Activated CD4-positive, alpha-beta T cell treated with anti-CD3 and anti-CD28 coated beads for 1 hour (primary cell): ENCODE results near the gene CCDC60.

Source experiments
- DNase-seq: peaks from one replicate; pipeline ENCODE4 v3.0.0-alpha.2; 2020

The CCDC60 gene

GRCh38 chr12:119334430-119335170, at the start of gene CCDC60:
Gene CCDC60, plus strand, starts transcription at chr12:119334729. Its CDS starts 448 bp downstream, at chr12:119335177.
- no peak for DNase-seq

GRCh38 chr12:119288576-119288975, 46.0 kb upstream of the CCDC60 start:
- DNase-seq, result no peak

GRCh38 chr12:119292893-119293630, 41.5 kb upstream of the CCDC60 start:
- no peak for DNase-seq

GRCh38 chr12:119294211-119294610, 40.3 kb upstream of the CCDC60 start:
- DNase-seq, result no peak

DNA sequence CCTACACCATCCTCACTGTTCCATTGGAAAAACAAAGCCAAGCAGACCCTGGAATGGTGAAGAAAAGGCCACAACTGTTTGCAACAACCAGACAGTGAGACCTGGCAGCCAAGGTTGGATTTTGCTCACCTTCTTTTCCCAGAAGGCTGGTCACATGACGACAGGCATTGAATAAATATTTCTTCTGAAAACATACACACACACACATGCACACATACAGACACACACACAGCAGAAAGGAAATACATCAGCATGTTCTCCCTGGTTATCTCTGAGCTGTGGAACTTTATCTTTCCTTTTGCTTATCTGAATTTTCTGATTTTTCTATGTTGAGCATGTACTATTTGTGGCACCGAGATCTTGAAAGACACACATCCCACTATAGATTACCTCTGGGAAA, 38.0 kb upstream of the CCDC60 start:
- DNase-seq, result no peak

GRCh38 chr12:119299130-119299529, 35.4 kb upstream of the CCDC60 start:
- no peak for DNase-seq

DNA sequence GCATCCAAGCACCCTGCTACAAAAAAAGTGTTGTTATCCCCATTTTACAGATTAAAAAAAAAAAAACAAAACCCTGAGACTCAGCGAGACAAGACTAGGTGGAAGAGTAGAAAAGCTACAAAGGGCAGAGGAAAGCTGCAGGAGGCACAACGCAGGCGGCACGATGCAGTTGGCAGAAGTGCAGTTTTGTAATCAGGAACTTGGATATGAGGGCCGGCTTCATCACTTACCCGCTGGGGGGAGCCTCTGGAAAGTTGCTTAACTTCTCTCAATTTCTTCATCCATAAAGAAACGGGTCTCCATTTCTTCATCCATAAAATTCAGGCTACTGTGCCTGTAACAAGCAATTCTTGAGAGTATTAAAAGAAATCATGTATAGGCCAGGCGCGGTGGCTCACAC, 33.1 kb upstream of the CCDC60 start:
- DNase-seq, result no peak

- DNase-seq, result no peak
Observed at GRCh38 chr12:119302451-119303080, 32.0 kb upstream of the CCDC60 start.

GRCh38 chr12:119306593-119306992, 27.9 kb upstream of the CCDC60 start:
- no peak for DNase-seq

DNA sequence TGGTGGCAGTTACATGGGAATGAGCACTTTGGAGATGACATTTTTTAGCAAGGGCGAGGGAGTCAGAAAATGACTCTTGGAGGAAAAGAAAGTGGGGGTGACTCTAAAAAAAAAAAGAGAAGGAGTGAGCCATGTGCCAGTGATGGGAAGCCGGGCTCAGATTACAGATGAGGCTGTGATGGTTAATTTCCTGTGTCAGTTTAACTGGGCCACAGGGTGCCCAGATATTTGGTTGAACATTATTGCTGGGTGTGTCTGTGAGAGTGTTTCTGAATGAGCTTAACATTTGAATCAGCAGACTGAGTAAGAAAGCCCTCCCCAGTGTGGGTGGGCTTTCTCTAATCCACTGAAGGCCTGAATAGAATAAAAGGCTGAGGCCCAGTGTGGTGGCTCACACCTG, 26.8 kb upstream of the CCDC60 start:
- DNase-seq, result no peak

- DNase-seq, result no peak
Observed at GRCh38 chr12:119308708-119309456, 25.6 kb upstream of the CCDC60 start.

DNA sequence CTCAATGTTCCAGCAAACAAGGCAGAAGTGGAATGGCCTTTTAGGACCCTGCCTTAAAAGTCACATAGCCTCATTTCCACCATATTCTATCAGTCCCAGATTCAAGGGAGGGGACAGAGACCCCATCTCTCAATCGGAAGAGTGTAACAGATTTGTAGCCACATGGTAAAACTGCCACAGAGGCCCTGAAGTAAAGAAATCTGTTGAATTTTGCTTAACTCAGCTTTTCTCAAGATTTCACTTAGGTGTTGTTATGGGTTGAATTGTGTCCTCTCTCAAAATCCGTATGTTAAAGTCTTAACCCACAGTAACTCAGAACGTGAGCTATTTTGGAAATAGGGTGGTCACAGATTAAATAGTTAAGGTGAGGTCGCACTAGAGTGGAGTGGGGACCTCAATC, 22.7 kb upstream of the CCDC60 start:
- DNase-seq, result no peak

- DNase-seq, result no peak
Observed at GRCh38 chr12:119312904-119313303, 21.6 kb upstream of the CCDC60 start.

DNA sequence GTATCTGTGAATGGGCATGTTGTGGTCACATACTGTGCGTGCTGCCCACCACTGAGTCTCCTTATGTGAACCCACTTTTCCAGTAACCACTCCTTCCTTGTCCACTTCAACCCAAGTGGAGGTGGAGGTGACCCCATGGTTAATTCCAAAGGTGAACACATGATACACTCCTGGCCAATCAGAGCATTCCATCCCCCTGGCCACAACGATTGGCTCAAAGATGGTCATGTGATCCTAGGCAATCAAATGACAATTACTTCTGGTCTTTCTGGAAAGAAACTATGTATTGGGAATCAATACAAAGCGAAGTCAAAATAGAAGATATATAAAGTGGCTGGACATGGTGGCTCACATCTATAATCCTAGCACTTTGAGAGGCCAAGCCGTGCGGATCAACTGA, 20.2 kb upstream of the CCDC60 start:
- no peak for DNase-seq

- no peak for DNase-seq
Observed at GRCh38 chr12:119319638-119320037, 14.9 kb upstream of the CCDC60 start.

DNA sequence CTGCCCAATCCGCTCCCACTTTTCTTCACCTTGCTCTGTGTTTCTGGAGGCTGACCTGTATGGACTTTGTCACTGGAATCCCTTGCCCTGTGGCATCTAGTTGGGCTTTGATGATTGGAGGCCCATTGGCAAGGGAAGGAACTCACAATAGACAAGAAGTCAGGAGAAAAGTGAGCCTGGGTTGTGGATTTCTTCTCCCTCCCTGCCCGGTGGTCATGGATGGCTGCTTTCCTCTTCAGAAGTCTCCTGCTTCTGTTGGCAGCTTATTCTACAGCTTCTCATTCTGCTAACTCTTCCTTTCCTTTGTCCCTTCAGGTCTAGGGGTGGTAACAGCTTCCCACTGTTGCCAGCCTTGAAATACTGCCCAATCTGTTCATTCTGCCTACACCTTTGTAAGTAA, 13.9 kb upstream of the CCDC60 start:
- no peak for DNase-seq

- DNase-seq, result no peak
Observed at GRCh38 chr12:119322301-119322723, 12.2 kb upstream of the CCDC60 start.

GRCh38 chr12:119325813-119326212, 8.7 kb upstream of the CCDC60 start:
- DNase-seq, result no peak

GRCh38 chr12:119326341-119326740, 8.2 kb upstream of the CCDC60 start:
- no peak for DNase-seq

GRCh38 chr12:119327471-119327870, 7.1 kb upstream of the CCDC60 start:
- no peak for DNase-seq

GRCh38 chr12:119328111-119328510, 6.4 kb upstream of the CCDC60 start:
- DNase-seq, result no peak

- DNase-seq, result no peak
Observed at GRCh38 chr12:119338593-119339363, 4.2 kb downstream of the CCDC60 start.
